Body of pancreas (tissue), 4 donors: ENCODE measurements around the gene SLC28A1. TPM values are rescaled to one million over a fixed set of nuclear protein-coding genes. Genes with fewer than 3 reads are reported as not detected.
A peak's percentile ranks its signal among the peaks of the same experiment; 100 is the strongest.

Experiments used
- ATAC-seq: fragments of 150-250 bp; one replicate; pipeline ENCODE4 v1.9.1; 2016
- DNase-seq, 4 donors: peaks; one replicate each; pipeline ENCODE4 v3.0.0-alpha.2; 2019
- H3K27ac ChIP-seq, 4 donors: fragments of 200-600 bp; sonication (generic); 1 replicate in 3 of 4; 2 replicates in 1 of 4; pipeline versions ENCODE4 v1.5.1 to v1.6.1; 2016 to 2019; ENCODE audit warnings: mild to moderate bottlenecking in 1 of 4, mixed read lengths in 1 of 4, moderate library complexity in 1 of 4
- H3K27me3 ChIP-seq, 2 donors: fragments of 200-600 bp; sonication (generic); one replicate each; pipeline ENCODE4 v1.6.0; 2016; ENCODE audit warnings: mild to moderate bottlenecking in 1 of 2
- H3K36me3 ChIP-seq, 2 donors: fragments of 200-600 bp; sonication (generic); replicated peaks in 1 of 2; 2 replicates each; pipeline ENCODE4 v1.5.1; 2016; ENCODE audit warnings: low read depth in 2 of 2; ENCODE audit not compliant: insufficient read depth in 1 of 2
- H3K4me1 ChIP-seq: fragments of 200-600 bp; sonication (generic); one replicate; pipeline ENCODE4 v1.6.0; 2016
- H3K4me3 ChIP-seq, 2 donors: fragments of 200-600 bp; sonication (generic); 1 replicate in 1 of 2; 2 replicates in 1 of 2; pipeline ENCODE4 v1.5.1; 2016 to 2019
- H3K9me3 ChIP-seq, 3 donors: fragments of 200-600 bp; sonication (generic); 1 replicate in 2 of 3; 2 replicates in 1 of 3; pipeline ENCODE4 v1.5.1; 2016
- POLR2A ChIP-seq, 3 donors: fragments of 450-650 bp; IDR thresholded peaks; one replicate each; pipeline ENCODE4 v1.6.1; 2016; ENCODE audit warnings: antibody characterized with exemption in 3 of 3, mild to moderate bottlenecking in 2 of 3
- WGBS, 2 donors: methylation state at CpG; one replicate each; pipeline ENCODE4 v1.1.5; 2017; 5-methylcytosine and 5-hydroxymethylcytosine counted together
- intact Hi-C: fragments of 100-400 bp; cut with DNase I; formaldehyde crosslinking; loops from one replicate; pipeline ENCODE4 v1.15.1; 2023
- total RNA-seq, 2 donors: library from RNA; depleted of rRNA; stranded (reverse); fragments of >200 nt; gene quantifications; one replicate each; pipeline ENCODE4 v1.1.0, GENCODE V29; 2016
- TF ChIP-seq, protein P1 (sequence below), 7 experiments: fragments of 450-650 bp in 4 of 7; fragments of 200-600 bp in 3 of 7; sonication (generic) in 3 of 7; IDR thresholded peaks; one replicate each; pipeline ENCODE4 v1.5.1; 2016 to 2019; ENCODE audit warnings: antibody characterized with exemption in 7 of 7

SLC28A1 gene
- total RNA-seq, 2 donors from 2014 or later: 0.26 TPM; not detected in 1

- H3K4me3 ChIP-seq: no peak overlapping the region
- H3K4me1 ChIP-seq: peaks cover 11% of the 10 kb centered on the region
- ATAC-seq: peak; percentile 34
- H3K27ac ChIP-seq: no peak overlapping the region
- no peaks in the 10 kb centered on the region for H3K27me3 ChIP-seq
- 70 to 87% methylated on average over 4 of the region's 4 CpGs for WGBS, 2 donors
- intact Hi-C loops: no loop called here
- no peaks in the 10 kb centered on the region for H3K36me3 ChIP-seq
- peak in 3 of 4 donors; percentile 13 to 51 (median 23) for DNase-seq
- H3K9me3 ChIP-seq: no peaks in the 10 kb centered on the region
- TF ChIP-seq, protein P1, sequence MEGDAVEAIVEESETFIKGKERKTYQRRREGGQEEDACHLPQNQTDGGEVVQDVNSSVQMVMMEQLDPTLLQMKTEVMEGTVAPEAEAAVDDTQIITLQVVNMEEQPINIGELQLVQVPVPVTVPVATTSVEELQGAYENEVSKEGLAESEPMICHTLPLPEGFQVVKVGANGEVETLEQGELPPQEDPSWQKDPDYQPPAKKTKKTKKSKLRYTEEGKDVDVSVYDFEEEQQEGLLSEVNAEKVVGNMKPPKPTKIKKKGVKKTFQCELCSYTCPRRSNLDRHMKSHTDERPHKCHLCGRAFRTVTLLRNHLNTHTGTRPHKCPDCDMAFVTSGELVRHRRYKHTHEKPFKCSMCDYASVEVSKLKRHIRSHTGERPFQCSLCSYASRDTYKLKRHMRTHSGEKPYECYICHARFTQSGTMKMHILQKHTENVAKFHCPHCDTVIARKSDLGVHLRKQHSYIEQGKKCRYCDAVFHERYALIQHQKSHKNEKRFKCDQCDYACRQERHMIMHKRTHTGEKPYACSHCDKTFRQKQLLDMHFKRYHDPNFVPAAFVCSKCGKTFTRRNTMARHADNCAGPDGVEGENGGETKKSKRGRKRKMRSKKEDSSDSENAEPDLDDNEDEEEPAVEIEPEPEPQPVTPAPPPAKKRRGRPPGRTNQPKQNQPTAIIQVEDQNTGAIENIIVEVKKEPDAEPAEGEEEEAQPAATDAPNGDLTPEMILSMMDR (IDR thresholded peaks at IDR 0.05): no peak
- TF ChIP-seq POLR2A (IDR thresholded peaks at IDR 0.05): no peak
Observed at GRCh38 chr15:84947947-84948830, 63.7 kb downstream of the SLC28A1 start.

- no peak for TF ChIP-seq POLR2A (IDR thresholded peaks at IDR 0.05)
- TF ChIP-seq, protein P1 (IDR thresholded peaks at IDR 0.05): no peak
- H3K4me1 ChIP-seq: peaks cover 11% of the 10 kb centered on the region
- H3K27me3 ChIP-seq: no peaks in the 10 kb centered on the region
- no peak for ATAC-seq
- H3K4me3 ChIP-seq: no peak overlapping the region
- intact Hi-C loops: no loop called here
- H3K36me3 ChIP-seq: no peaks in the 10 kb centered on the region
- no peak for DNase-seq
- H3K27ac ChIP-seq: no peak overlapping the region
- no peaks in the 10 kb centered on the region for H3K9me3 ChIP-seq
- 82 to 93% methylated on average over 2 of the region's 2 CpGs for WGBS, 2 donors
Observed at GRCh38 chr15:84949043-84949442, 64.6 kb downstream of the SLC28A1 start.

- 72 to 74% methylated on average over 7 of the region's 7 CpGs for WGBS, 2 donors
- Histone ChIP-seq H3K36me3 (no peaks in the 10 kb centered on the region), H3K9me3 (no peaks in the 10 kb centered on the region), H3K4me1 (peaks cover 11% of the 10 kb centered on the region), H3K27me3 (no peaks in the 10 kb centered on the region), H3K27ac (no peak overlapping the region), H3K4me3 (no peak overlapping the region)
- no peak for ATAC-seq
- no peak for DNase-seq
- intact Hi-C loops: loop anchor here (5.0 kb wide), 1 partner anchor 92 kb away; no protein-coding TSS in a partner anchor
- TF ChIP-seq POLR2A (IDR thresholded peaks at IDR 0.05): no peak
- TF ChIP-seq, protein P1 (IDR thresholded peaks at IDR 0.05): no peak
Observed at GRCh38 chr15:84949845-84950569, 65.5 kb downstream of the SLC28A1 start.

DNA sequence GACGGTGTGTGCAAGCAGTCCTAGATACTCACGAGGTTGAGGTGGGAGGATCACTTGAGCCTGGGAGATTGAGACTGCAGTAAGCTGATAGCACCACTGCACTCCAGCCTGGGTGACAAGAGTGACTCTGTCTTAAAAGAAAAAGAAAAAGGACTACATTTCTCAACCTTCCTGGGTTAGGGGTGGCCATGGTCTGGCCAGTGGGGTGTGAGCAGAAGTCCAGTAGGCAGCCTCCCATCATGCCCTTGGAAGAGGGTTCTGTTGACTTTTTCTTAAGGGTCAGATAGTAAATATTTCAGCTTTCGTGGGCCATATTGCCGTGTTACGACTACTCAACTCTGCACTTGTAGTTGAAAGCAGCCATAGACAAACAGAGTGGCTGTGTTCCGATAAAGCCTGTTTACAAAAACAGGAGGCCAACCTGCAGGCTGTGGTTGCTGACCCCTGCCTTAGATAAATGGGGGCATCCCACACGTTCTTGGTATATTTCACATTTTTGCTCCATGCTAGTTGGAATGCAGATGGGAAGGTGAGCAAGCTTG, 66.2 kb downstream of the SLC28A1 start:
- no peak for ATAC-seq
- Histone ChIP-seq H3K4me1 (peaks cover 11% of the 10 kb centered on the region), H3K27me3 (no peaks in the 10 kb centered on the region), H3K9me3 (no peaks in the 10 kb centered on the region), H3K36me3 (no peaks in the 10 kb centered on the region), H3K27ac (no peak overlapping the region), H3K4me3 (no peak overlapping the region)
- WGBS, 2 donors: 82 to 85% methylated on average over 7 of the region's 7 CpGs
- no peak for DNase-seq
- TF ChIP-seq POLR2A (IDR thresholded peaks at IDR 0.05): no peak
- intact Hi-C loops: loop anchor here (5.0 kb wide), 1 partner anchor 92 kb away; no protein-coding TSS in a partner anchor

DNA sequence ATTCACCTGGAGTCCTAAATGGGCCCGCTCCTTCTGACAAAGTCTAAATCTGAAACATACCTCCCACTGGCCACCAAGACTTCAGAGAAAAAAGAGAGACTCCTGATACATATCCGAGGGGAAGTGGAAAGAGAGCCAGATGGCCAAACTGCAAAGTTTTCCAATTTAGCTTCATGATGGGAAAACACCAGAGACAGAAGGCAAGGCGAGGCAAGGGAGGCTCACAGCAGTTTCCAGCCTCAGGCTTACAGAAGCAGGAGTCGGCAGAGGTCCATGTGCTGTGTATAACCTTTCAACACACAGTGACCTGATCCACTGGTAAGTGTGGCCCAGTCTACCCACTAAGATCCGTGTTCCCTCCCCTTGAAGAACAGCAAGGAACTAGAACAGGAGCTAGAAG, 67.3 kb downstream of the SLC28A1 start:
- intact Hi-C loops: loop anchor here (5.0 kb wide), 1 partner anchor 91 kb away; no protein-coding TSS in a partner anchor
- WGBS, 2 donors: 63 to 79% methylated on average over 5 of the region's 5 CpGs

More for the DNA sequence above, 67.3 kb downstream of the SLC28A1 start:
- no peak for ATAC-seq
- no peak for DNase-seq
- Histone ChIP-seq H3K27ac (no peak overlapping the region), H3K36me3 (no peaks in the 10 kb centered on the region), H3K4me1 (peaks cover 9% of the 10 kb centered on the region), H3K9me3 (no peaks in the 10 kb centered on the region), H3K4me3 (no peak overlapping the region), H3K27me3 (no peaks in the 10 kb centered on the region)
- no peak for TF ChIP-seq POLR2A (IDR thresholded peaks at IDR 0.05)
- TF ChIP-seq, protein P1 (IDR thresholded peaks at IDR 0.05): no peak
